ENCODE measurements around the gene GRID1. TPM values are rescaled to one million over a fixed set of nuclear protein-coding genes. Genes with fewer than 3 reads are reported as not detected.

Gene GRID1
- total RNA-seq, 4 donors from 2014 or later: 17.2 to 28.1 (median 23.6) TPM

DNA sequence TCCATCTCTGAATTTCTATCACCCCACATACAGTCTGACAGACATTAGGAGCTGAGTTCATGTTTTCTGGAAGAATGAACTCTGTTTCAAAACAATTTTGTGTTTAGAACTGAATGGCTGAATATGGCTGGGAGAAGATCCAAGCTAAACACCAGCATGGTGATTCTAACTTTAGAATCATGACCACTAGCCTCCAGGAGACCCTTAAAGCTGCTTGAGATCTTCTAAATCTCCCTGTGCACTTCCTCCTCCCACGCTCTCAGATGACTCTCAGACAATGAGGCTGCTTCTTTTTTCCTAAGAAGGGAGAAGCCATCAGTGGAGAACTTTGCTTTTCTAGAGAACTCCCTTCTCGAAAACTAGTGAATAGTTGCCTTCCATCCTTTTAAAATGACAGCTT lies 711.2 kb downstream of the GRID1 start:
- DNase-seq: no peak
- Histone ChIP-seq H3K9me3 (no peaks in the 10 kb centered on the region), H3K4me3 (replicated peaks in 1 of 3) (no peak overlapping the region), H3K27me3 (no peaks in the 10 kb centered on the region), H3K36me3 (no peaks in the 10 kb centered on the region), H3K4me1 (peaks cover 0 to 20% of the 10 kb centered on the region in 2 donors), H3K27ac (no peak overlapping the region)
- intact Hi-C loops (cut with DNase I): no loop called here
- WGBS, 2 donors: 76% methylated on average over 2 of the region's 2 CpGs
- TF ChIP-seq POLR2A (IDR thresholded peaks at IDR 0.05): no peak
- TF ChIP-seq, protein P1, sequence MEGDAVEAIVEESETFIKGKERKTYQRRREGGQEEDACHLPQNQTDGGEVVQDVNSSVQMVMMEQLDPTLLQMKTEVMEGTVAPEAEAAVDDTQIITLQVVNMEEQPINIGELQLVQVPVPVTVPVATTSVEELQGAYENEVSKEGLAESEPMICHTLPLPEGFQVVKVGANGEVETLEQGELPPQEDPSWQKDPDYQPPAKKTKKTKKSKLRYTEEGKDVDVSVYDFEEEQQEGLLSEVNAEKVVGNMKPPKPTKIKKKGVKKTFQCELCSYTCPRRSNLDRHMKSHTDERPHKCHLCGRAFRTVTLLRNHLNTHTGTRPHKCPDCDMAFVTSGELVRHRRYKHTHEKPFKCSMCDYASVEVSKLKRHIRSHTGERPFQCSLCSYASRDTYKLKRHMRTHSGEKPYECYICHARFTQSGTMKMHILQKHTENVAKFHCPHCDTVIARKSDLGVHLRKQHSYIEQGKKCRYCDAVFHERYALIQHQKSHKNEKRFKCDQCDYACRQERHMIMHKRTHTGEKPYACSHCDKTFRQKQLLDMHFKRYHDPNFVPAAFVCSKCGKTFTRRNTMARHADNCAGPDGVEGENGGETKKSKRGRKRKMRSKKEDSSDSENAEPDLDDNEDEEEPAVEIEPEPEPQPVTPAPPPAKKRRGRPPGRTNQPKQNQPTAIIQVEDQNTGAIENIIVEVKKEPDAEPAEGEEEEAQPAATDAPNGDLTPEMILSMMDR (IDR thresholded peaks at IDR 0.05): no peak

DNA sequence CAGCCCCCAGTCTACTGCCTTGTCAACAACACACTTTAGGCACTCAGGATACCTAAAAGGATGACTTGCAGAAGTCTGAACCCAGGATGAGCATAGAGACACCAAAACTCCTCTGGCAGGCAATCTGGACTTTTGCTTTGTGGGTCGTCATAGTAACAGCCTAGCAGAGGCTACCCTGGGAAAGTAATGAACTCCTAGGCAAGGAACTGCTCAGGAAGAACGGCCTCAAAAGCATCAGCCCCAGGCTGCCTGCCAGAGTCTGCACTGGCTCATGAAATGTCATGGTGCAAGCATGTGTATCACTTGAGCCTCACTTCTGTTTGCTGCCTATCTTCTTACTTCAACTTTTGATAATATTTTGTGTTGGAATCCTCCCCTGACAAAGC lies 715.1 kb downstream of the GRID1 start:
- Histone ChIP-seq H3K4me3 (replicated peaks in 1 of 3) (no peak overlapping the region), H3K27me3 (no peaks in the 10 kb centered on the region), H3K27ac (no peak overlapping the region), H3K4me1 (peaks cover 0 to 12% of the 10 kb centered on the region in 2 donors), H3K9me3 (no peaks in the 10 kb centered on the region), H3K36me3 (no peaks in the 10 kb centered on the region)
- no peak for TF ChIP-seq POLR2A (IDR thresholded peaks at IDR 0.05)
- TF ChIP-seq, protein P1 (IDR thresholded peaks at IDR 0.05): no peak
- peak; percentile 60 to 82 for DNase-seq
- WGBS, 2 donors: 40 to 42% methylated on average over 2 of the region's 2 CpGs
- intact Hi-C loops (cut with DNase I): no loop called here

DNA sequence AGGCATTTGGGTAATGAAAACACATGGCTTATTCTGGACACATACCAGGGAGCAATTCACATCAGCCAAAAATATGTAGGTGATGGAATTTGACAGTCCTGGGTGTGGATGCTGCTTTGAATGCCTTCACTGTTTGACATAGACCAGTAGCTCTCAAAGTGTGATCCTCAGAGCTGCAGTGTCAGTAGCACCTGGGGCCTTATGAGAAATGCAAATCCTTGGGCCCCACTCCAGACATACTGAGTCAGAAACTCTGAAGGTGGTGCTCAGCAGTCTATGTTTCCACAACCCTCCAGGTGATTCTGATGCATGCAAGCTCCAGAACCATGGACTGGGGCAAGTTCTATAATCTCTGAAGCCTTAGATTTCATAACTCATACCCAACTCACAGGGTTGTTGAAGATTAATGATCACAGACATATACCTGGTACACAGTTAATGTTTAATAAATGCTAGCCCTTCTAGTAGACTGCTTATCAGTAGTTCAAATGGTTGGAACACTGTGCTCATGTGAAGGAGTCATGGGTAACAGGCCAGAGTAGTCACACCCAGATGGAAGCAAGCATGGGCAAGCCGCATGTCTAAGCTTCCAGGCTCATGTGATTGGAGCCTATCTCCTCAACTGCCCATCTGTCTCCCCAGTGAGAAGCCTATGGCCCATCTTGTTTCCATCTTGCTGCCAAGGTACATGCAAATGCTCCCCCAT lies 715.7 kb downstream of the GRID1 start:
- Histone ChIP-seq H3K4me3 (replicated peaks in 1 of 3) (no peak overlapping the region), H3K27ac (no peak overlapping the region), H3K27me3 (no peaks in the 10 kb centered on the region), H3K36me3 (no peaks in the 10 kb centered on the region), H3K9me3 (no peaks in the 10 kb centered on the region), H3K4me1 (peaks cover 0 to 12% of the 10 kb centered on the region in 2 donors)
- intact Hi-C loops (cut with DNase I): no loop called here
- no peak for DNase-seq
- WGBS, 2 donors: 80 to 100% methylated on average over 1 of the region's 1 CpG
- TF ChIP-seq, protein P1 (IDR thresholded peaks at IDR 0.05): no peak
- TF ChIP-seq POLR2A (IDR thresholded peaks at IDR 0.05): no peak

DNA sequence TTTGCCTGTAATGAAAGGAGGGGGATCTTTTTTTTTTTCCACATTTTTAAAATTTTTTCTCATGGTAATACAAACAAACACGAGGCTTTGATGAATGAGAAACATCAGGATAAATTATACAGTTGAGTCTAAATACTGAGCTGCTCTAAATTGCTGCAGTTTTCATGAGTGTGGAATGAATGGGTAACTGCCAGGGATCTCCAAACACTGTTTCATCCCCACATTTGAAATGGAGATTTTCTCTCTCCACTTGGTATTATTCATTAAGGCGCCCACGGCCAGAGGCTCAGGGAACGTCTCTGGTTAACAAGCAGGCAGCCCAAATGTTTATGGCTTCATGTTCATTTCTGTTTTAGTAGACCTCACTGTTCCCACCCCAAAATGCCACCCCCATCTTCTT lies 717.1 kb downstream of the GRID1 start:
- 73 to 82% methylated on average over 4 of the region's 4 CpGs for WGBS, 2 donors
- intact Hi-C loops (cut with DNase I): no loop called here
- DNase-seq: no peak

DNA sequence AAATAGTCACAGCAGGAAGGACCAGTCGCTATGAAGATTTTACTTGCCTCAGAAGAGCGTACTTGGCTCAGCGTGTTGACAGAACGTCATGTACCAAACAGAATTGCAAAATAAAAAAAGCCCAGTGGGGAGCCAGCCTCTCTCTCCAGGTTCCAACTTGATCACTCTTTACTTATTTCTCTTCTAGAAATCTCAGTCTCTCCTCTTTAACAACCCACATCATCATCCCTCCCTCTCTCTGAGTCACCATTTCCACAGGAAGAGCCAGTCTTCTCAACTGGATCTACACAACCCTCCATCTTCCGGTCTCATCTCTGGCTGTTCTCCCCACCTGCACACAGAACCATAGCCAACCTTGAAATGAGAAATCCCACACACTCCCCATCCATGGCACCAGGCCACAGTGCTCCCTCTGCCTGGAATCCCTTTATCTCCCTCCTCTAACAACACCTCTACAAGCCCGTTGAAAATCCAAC lies 718.3 kb downstream of the GRID1 start:
- Histone ChIP-seq H3K4me3 (replicated peaks in 1 of 3) (no peak overlapping the region), H3K9me3 (no peaks in the 10 kb centered on the region), H3K27ac (no peak overlapping the region), H3K27me3 (no peaks in the 10 kb centered on the region), H3K36me3 (no peaks in the 10 kb centered on the region), H3K4me1 (peaks cover 2 to 23% of the 10 kb centered on the region in 2 donors)
- TF ChIP-seq POLR2A (IDR thresholded peaks at IDR 0.05): no peak
- TF ChIP-seq, protein P1 (IDR thresholded peaks at IDR 0.05): no peak
- 83 to 86% methylated on average over 6 of the region's 6 CpGs for WGBS, 2 donors
- intact Hi-C loops (cut with DNase I): no loop called here
- DNase-seq: no peak

More for the DNA sequence above, 717.1 kb downstream of the GRID1 start:
- Histone ChIP-seq H3K36me3 (no peaks in the 10 kb centered on the region), H3K27me3 (no peaks in the 10 kb centered on the region), H3K4me3 (replicated peaks in 1 of 3) (no peak overlapping the region), H3K9me3 (no peaks in the 10 kb centered on the region), H3K4me1 (peaks cover 0 to 12% of the 10 kb centered on the region in 2 donors), H3K27ac (no peak overlapping the region)
- TF ChIP-seq, protein P1 (IDR thresholded peaks at IDR 0.05): no peak
- TF ChIP-seq POLR2A (IDR thresholded peaks at IDR 0.05): no peak

Data from thyroid gland (tissue), 4 donors.